Panc1 (cell line): ENCODE measurements around the gene C1orf167. TPM values are rescaled to one million over a fixed set of nuclear protein-coding genes. Genes with fewer than 3 reads are reported as not detected.

ENCODE experiments used
- ATAC-seq: fragments of 200-7000 bp; cut with Tn5 transposase; 2 replicates; pipeline ENCODE4 v1.9.1; 2020; ENCODE audit warnings: mild to moderate bottlenecking, moderate library complexity
- BruUV-seq: library from RNA; stranded (reverse); fragments of 400-500 nt; replicated peaks from 2 replicates; lab custom pipeline; 2021; lab: Mats Ljungman, UMichigan
- CTCF ChIA-PET: fragments of 300-600 bp; sonication (Branson Sonifier 250); formaldehyde crosslinking; loops from one replicate; lab custom pipeline; 2022; ENCODE audit warnings: antibody characterized with exemption; lab: Charles Lee
- POLR2A ChIA-PET: fragments of 300-600 bp; sonication (Branson Sonifier 250); formaldehyde crosslinking; loops from one replicate; lab custom pipeline; 2022; ENCODE audit warnings: antibody characterized with exemption; lab: Charles Lee
- DNase-seq: peaks from one replicate; pipeline ENCODE4 v3.0.0-alpha.2; 2010; ENCODE audit warnings: low read depth, low spot score
- H3K27ac ChIP-seq: 2 replicates; pipeline ENCODE4 v1.5.1; 2011; ENCODE audit warnings: mild to moderate bottlenecking, low read length, inconsistent platforms
- H3K27me3 ChIP-seq: fragments of 200-500 bp; sonication (Bioruptor generic); 2 replicates; pipeline ENCODE4 v1.6.0; 2014; ENCODE audit warnings: low read length, inconsistent platforms; ENCODE audit not compliant: control insufficient read depth, insufficient read depth
- H3K36me3 ChIP-seq: fragments of 200-500 bp; sonication (Bioruptor generic); 2 replicates; pipeline ENCODE4 v1.5.1; 2014; ENCODE audit warnings: inconsistent platforms, mild to moderate bottlenecking, low read length, moderate library complexity; ENCODE audit not compliant: control insufficient read depth, insufficient read depth
- H3K4me1 ChIP-seq: 2 replicates; pipeline ENCODE4 v1.5.1; 2011; ENCODE audit warnings: inconsistent platforms, mild to moderate bottlenecking, low read length, moderate library complexity; ENCODE audit not compliant: control insufficient read depth, insufficient read depth
- H3K4me3 ChIP-seq, 2 experiments: 2 replicates each; pipeline ENCODE4 v1.5.1; 2011 to 2012; ENCODE audit warnings: low read depth in 2 of 2, low read length in 2 of 2, mild to moderate bottlenecking in 2 of 2, inconsistent platforms in 1 of 2, moderate library complexity in 1 of 2
- H3K9me3 ChIP-seq: fragments of 200-500 bp; sonication (Bioruptor generic); 2 replicates; pipeline ENCODE4 v1.5.1; 2014; ENCODE audit warnings: low read depth, mild to moderate bottlenecking, inconsistent platforms, low read length, moderate library complexity; ENCODE audit not compliant: control insufficient read depth, insufficient read depth
- TCF7L2 ChIP-seq: IDR thresholded peaks from 2 replicates; pipeline ENCODE4 v1.6.1; 2011; ENCODE audit warnings: mild to moderate bottlenecking, low read depth, low read length, inconsistent platforms
- in situ Hi-C: cut with HindIII; loops from 2 replicates; pipeline ENCODE4 v1.10.0; 2016; ENCODE audit warnings: low sequenced_read_pairs, low pct_unique_long_range_greater_than_20kb
- intact Hi-C: fragments of 100-400 bp; cut with micrococcal nuclease; formaldehyde crosslinking; loops from one replicate; pipeline ENCODE4 v1.10.0; 2022; ENCODE audit not compliant: unreplicated experiment
- total RNA-seq: library from RNA; stranded (reverse); gene quantifications from one replicate; pipeline ENCODE4 v1.2.1, GENCODE V29; 2021; ENCODE audit not compliant: unreplicated experiment
- TF ChIP-seq, protein P1 (sequence below): fragments of 450-650 bp; IDR thresholded peaks from 2 replicates; pipeline ENCODE4 v1.5.1; 2017; ENCODE audit warnings: mild to moderate bottlenecking
- TF ChIP-seq, protein P2 (sequence below), 2 experiments: IDR thresholded peaks; 2 replicates each; pipeline ENCODE4 v1.6.1; 2011 to 2012; ENCODE audit warnings: low read depth in 2 of 2, control low read depth in 1 of 2, low read length in 1 of 2, mild to moderate bottlenecking in 1 of 2, moderate library complexity in 1 of 2; ENCODE audit not compliant: insufficient read depth in 1 of 2

C1orf167 gene
- total RNA-seq, 1 experiment from 2014 or later: not detected

DNA sequence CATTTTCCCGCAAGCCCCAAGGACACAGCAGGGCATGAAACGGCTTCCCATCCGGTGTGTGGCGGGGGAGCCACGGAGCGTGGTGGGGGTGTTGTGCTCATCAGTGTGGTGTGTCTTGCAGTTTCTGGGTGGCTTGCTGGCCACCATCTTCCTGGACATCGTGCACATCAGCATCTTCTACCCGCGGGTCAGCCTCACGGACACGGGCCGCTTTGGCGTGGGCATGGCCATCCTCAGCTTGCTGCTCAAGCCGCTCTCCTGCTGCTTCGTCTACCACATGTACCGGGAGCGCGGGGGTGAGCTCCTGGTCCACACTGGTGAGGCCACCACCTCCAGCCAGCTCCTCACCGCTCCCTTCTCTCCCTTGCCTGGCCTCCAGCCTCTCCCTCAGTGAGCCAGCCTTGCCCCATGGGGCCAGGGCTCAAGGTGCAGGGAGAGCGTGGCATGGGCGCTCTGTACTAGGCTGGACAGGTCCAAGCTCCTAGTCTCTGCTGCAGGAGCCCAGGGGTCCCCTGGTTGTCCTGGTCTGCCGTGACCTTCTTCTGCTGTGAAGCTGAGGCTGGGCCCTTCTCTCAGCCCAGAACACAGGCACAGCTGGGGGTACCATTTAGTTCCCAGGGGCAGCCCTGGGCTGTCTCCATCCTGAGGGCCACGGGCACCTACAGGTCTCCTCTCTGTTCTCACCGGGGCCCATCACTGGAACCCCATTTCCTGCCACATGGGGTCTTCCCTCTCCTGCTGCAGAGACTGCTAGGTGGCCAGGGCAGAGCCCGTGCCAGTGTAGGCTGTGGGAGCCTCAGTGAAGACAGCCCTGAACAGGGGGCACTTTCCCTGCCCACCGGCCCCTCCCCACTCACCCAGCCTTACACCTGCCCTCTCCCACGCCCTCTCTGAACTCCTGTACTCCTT, 13.4 kb upstream of the C1orf167 start:
- DNase-seq (no peak), ATAC-seq (peak; percentile 24; the same call in 1 of the 2 replicates)
- Histone ChIP-seq H3K4me3 (no peak overlapping the region), H3K9me3 (no peaks in the 10 kb centered on the region), H3K4me1 (no peaks in the 10 kb centered on the region), H3K27ac (no peak overlapping the region), H3K36me3 (no peaks in the 10 kb centered on the region; the same call in 1 of the 2 replicates), H3K27me3 (no peaks in the 10 kb centered on the region)
- TF ChIP-seq, protein P1, sequence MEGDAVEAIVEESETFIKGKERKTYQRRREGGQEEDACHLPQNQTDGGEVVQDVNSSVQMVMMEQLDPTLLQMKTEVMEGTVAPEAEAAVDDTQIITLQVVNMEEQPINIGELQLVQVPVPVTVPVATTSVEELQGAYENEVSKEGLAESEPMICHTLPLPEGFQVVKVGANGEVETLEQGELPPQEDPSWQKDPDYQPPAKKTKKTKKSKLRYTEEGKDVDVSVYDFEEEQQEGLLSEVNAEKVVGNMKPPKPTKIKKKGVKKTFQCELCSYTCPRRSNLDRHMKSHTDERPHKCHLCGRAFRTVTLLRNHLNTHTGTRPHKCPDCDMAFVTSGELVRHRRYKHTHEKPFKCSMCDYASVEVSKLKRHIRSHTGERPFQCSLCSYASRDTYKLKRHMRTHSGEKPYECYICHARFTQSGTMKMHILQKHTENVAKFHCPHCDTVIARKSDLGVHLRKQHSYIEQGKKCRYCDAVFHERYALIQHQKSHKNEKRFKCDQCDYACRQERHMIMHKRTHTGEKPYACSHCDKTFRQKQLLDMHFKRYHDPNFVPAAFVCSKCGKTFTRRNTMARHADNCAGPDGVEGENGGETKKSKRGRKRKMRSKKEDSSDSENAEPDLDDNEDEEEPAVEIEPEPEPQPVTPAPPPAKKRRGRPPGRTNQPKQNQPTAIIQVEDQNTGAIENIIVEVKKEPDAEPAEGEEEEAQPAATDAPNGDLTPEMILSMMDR: no peak
- POLR2A ChIA-PET: no interaction called here
- in situ Hi-C loops (no loop called here), intact Hi-C loops (no loop called here)
- no TSS peak for BruUV-seq
- CTCF ChIA-PET: no interaction called here

DNA sequence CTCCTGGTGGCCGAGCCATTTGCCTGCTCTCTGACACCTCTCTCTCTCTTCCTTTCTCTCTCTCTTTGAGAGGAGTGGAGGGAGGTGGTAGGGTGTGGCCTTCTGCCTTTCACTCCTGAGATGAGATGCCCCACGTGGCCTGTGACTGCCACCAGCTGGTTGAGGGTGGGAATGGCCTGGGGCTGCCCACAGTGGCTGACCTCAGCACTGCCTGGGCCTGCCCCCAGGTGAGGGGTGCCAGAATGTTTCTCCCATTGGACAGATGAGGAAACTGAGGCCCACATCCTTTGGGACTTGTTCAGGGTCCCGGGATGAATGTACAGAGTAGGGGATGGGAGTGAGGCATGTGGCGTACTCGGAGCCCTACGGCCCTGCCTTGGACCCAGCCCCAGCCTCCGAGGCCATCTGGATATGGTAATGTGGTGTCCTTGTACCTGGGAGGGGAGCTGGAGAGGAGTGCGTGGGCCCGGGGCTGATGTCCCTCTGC, 12.7 kb upstream of the C1orf167 start:
- DNase-seq (no peak), ATAC-seq (peak; percentile 91)
- POLR2A ChIA-PET: no interaction called here
- H3K27me3 ChIP-seq: no peaks in the 10 kb centered on the region
- CTCF ChIA-PET: no interaction called here
- no peak overlapping the region for H3K4me3 ChIP-seq
- no peaks in the 10 kb centered on the region for H3K9me3 ChIP-seq
- H3K4me1 ChIP-seq: no peaks in the 10 kb centered on the region
- BruUV-seq: no TSS peak
- in situ Hi-C loops (no loop called here), intact Hi-C loops (no loop called here)
- no peak for TF ChIP-seq TCF7L2
- TF ChIP-seq, protein P2, sequence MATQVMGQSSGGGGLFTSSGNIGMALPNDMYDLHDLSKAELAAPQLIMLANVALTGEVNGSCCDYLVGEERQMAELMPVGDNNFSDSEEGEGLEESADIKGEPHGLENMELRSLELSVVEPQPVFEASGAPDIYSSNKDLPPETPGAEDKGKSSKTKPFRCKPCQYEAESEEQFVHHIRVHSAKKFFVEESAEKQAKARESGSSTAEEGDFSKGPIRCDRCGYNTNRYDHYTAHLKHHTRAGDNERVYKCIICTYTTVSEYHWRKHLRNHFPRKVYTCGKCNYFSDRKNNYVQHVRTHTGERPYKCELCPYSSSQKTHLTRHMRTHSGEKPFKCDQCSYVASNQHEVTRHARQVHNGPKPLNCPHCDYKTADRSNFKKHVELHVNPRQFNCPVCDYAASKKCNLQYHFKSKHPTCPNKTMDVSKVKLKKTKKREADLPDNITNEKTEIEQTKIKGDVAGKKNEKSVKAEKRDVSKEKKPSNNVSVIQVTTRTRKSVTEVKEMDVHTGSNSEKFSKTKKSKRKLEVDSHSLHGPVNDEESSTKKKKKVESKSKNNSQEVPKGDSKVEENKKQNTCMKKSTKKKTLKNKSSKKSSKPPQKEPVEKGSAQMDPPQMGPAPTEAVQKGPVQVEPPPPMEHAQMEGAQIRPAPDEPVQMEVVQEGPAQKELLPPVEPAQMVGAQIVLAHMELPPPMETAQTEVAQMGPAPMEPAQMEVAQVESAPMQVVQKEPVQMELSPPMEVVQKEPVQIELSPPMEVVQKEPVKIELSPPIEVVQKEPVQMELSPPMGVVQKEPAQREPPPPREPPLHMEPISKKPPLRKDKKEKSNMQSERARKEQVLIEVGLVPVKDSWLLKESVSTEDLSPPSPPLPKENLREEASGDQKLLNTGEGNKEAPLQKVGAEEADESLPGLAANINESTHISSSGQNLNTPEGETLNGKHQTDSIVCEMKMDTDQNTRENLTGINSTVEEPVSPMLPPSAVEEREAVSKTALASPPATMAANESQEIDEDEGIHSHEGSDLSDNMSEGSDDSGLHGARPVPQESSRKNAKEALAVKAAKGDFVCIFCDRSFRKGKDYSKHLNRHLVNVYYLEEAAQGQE (IDR thresholded peaks at IDR 0.05; ENCODE audit: insufficient read depth in 1 of 2, low read depth in 2 of 2, low read length in 1 of 2): no peak
- TF ChIP-seq, protein P1: peak; percentile 85
- H3K27ac ChIP-seq: no peak overlapping the region
- H3K36me3 ChIP-seq: no peaks in the 10 kb centered on the region; the same call in 1 of the 2 replicates
